Suppressor macrophage treated with lipopolysaccharide for 4 hours (primary cell): Measurements from ENCODE around the gene SMOC2.
"Not testable (repeated sequence)": the region's sequence is repeated elsewhere in the genome, so short reads cannot be mapped to it uniquely, and the experiment has no call there.

ENCODE experiments used
- DNase-seq: peaks from one replicate; pipeline ENCODE4 v3.0.0-alpha.2; 2020

The SMOC2 gene

GRCh38 chr6:168546151-168546550 is 105.2 kb downstream of the SMOC2 start:
- no peak for DNase-seq

- DNase-seq, result no peak
These were observed 105.7 kb downstream of the SMOC2 start for GRCh38 chr6:168546730-168547129.

DNA sequence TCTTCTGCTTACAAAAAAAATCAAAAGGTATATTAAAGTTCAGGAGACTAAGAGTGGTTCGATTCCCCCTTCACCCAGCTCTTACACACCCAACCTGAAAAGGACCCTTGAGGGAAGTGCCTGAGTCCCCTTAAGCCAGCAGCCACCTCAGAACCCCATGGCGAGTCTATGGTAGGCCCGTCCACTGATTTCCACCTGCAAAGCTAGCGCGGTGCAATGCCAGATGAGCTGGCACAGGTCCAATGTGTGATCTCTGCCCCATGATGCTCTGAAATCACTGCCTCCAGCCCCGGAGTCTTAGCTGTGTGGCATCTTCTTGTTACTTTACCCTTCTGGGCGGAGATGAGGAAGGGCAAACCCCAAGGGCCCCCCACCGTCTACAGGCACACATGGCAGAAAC is 109.3 kb downstream of the SMOC2 start:
- no peak for DNase-seq

GRCh38 chr6:168554472-168554871 is 113.5 kb downstream of the SMOC2 start:
- DNase-seq, result no peak

DNA sequence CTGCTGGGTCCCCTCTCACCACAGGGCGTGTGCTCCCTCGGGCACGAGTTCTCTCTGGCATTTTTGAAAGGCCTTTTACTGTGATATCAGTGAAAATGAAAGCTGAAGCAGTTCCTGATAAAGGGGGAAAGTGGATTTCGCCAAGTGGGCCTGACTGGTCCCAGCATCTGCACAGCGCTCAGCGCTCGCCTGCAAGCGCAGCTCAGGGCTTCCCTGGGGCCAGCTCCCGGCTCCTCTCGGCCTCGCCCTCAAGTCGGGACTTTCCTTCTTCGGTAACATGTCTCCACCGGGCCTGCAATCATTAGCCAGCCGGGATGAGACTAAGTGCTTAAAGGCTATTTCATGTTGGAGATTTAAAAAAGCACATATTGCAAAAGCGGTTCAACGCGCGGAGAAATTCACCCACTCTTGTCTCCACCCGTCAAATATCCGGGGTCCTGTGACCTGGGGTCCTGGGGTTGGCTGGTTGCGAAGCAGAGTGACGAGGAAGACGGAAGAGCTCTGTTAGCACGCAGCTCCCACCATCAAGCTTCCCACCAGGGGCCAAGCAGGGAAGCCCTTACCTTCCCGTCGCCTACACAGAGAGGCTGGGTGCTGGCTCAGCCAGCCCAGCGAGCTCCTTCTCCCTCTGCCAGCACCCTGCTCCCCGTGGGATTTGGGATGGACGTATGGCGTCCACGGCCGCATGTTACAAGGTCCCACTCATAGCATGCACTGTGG is 114.1 kb downstream of the SMOC2 start:
- no peak for DNase-seq

DNA sequence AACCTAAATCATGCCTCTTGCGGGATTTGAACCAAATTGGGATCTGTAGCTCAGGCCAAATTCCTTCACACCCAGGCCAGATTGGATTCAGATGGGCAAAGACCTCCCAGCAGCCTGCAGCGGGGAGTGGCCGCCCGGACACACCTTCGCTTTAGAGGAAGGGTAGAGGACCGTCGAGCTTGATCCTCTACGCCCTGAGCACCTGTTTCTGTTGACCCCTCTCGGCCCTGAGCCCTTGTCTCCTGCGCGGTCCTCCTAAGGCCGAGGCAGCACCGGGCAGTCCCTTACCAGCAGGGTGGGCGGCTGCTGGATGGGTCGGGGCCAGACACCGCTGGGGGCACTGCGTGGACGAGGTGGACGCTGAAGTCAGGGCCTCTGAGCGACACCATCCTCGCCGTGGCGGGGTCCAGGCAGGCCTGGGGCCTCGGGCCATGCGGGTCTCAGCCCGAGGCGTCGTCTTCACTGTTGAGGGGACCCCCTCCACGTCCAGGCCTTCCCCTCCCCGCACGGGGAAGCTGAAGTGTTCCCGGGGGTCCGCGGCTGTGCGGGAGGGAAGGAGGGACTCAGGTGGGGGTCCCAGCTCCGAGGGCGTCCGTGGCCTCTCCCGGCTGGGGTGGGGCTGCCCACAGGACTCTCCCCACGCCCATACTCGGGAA is 114.8 kb downstream of the SMOC2 start:
- no peak for DNase-seq

GRCh38 chr6:168557512-168557911 is 116.5 kb downstream of the SMOC2 start:
- DNase-seq, result no peak

- no peak for DNase-seq
These were observed 117.7 kb downstream of the SMOC2 start for GRCh38 chr6:168558686-168559085.

DNA sequence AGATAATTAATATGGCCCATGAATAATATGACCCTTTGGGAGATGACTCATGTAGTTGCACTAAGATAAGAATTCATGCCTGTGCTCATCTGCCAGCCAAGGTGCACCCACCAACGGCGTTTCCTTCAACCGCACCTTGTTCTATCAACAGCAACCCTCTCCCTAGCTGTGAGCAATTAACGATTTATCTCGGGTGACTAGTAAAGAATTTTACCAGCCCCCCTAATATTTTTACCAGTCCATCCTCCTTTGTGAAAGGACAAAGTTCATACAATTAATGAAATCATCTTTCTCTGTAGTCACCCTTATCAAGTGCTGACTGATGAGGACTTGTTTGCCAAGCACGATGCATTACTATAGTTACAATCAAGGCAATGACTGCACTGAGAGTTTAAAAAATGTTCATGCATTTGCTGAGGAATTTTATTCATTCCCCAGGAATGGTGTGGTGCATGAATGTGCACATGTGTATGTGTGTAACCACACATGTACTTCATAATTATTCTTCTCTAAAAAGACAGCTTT is 118.7 kb downstream of the SMOC2 start:
- DNase-seq, result no peak

DNA sequence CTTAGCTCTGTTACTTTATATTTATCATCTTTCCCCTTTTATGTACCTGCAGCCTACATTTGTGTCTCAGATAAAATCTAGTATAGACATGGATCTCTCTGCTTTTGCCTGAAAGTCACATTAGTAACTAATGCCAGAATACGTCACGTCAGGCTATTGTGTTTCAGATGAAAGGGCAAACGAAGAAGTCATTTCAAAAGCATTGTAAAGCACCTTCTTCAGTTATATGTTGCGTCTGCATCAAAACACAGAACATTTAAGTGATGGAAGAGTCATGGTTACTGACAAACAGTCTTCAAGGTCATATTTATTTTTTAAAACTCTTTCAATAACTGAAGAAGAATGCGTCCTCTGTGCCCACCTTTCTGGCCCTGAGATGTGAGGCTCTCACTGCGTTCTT is 119.1 kb downstream of the SMOC2 start:
- DNase-seq, result no peak

DNA sequence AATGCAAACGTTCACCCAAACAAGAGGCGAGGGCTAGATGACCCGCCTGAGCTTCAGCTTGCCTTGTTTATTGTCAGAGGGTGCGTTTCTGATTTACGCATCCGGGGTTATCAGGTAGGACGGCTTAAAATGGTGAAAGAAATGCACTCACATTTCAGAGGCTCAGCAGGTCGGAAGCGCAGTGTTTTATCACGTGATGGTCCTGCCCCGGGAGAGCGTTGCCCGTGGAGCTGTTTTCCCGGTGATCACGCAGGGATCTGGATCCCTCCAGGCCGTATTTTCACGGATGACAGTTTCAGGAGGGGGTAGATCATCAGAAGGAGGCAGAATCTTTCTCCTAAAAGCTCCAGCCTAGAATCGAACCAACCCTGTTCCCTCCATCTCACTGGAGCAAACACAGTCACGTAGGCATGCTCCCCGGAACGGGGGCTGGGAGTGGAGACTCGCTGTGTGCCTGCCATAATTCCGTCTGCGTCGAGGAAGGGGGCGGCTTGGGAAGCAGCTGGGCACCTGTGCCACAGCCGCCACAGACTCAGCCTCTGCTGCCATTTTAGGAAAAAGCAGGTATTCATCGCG is 121.7 kb downstream of the SMOC2 start:
- no peak for DNase-seq

DNA sequence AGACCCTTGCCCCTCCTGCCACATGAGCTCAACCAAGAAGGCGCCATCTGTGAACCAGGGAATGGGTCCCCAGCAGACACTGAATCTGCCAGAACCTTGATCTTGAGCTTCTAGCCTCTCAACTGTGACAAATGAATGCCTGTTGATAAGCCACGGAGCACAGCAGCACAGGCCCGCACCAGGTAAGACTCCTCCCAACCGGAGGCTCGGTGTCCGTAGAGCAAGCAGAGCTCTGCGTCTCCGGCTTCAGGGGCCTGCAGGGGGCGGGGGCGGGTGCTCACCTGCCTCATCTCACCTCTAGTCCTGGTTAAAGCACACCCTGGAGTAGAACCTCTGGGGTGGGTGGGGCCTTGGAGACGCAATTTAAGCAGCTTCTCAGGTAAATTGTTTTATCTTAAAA is 122.7 kb downstream of the SMOC2 start:
- DNase-seq, result no peak

GRCh38 chr6:168565112-168565511 is 124.1 kb downstream of the SMOC2 start:
- DNase-seq, result no peak

- no peak for DNase-seq
These were observed 129.2 kb downstream of the SMOC2 start for GRCh38 chr6:168570211-168570610.

- DNase-seq, result no peak
These were observed 130.3 kb downstream of the SMOC2 start for GRCh38 chr6:168571268-168571667.

DNA sequence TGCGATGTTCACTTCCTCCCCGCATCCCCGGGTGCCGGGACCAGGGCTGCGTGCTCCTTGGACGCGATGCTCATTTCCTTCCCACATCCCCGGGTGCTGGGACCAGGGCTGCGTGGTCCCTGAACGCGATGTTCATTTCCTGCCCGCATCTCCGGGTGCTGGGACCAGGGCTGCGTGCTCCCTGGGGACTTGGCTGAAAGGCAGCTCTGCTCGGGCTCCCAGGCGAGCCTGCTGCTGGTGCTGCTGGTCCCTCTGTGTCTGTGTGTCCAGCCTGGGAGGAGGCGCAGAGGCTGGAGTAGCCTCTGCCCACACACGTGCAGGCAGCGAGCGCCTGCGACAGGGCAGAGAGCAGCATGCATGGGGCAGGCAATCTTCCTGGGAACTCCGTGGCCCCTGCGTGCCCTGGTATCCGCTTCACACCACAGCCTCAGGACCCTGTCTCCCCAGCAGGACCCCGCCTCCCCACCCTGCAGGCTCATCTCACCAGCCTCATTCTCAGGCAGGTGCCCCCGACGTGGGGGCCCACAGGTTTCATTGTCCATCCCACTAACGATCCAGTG is 132.4 kb downstream of the SMOC2 start:
- not testable (repeated sequence) for DNase-seq

DNA sequence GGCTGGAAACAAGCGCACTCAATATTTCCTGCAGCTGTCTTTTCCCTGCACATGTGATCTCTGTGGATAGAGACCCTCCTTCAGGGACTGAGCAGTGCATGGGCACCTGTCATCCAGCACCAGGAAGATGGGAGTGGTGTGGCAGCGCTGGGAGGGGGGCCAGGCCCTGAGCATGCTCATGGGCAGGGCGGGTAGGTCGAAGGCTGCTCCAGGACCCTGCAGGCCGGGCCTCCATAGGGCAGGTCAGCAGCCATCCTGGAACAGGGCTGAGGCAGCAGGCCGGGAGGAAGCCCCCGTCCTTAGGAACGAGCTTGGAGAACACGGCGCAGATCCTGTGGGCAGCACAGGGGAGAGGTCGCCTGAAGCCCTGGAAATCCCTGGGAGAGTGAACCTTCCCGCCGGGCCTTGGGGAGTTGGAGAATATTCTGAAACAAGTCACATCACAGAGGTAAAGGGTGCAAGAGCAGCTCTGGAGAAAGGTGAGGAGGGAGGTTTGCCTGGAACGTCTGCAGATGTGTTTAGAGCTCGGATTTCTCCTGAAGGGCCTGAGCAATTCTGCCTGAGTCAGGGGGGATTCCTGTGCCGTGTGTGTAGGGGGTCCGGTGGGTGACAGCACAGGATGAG is 133.2 kb downstream of the SMOC2 start:
- DNase-seq, result no peak

GRCh38 chr6:168574699-168575195 is 133.8 kb downstream of the SMOC2 start:
- no peak for DNase-seq

DNA sequence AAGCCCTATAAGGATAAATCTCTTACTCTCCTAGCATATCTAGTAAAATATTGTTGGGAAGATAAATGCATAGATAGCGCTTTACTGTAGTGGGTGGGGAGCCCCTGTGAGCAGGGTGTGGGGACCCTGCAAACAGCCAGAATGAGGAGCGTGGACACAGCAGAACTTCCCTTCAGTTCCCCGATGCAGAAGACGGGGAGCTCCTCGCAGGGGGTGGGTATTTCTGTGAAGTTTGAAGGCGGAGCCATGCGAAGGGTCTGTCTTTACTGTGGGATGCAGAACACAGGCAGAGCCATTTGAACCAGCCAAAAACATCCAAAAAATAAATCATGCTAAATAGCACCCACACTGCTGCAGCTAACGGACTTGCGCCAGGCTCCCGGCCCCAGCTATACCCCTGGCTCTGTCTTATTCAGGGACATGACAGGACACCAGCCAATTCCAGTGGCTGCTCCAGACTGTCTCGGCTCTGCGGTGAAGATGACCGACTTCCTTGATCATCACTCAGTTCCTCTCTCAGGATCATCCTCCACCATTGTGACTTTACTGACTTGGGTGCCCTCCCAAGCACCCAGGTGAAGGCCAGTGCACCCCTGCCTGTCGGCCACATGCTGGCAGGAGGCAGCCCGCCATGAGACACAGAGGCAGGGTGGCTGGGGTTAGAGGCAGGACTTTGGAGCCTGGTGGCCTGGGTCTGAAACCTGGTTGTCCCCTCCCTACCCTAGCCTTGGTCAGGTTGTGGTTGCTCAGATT is 134.5 kb downstream of the SMOC2 start:
- DNase-seq, result no peak

GRCh38 chr6:168576388-168576787 is 135.4 kb downstream of the SMOC2 start:
- DNase-seq, result no peak

- no peak for DNase-seq
These were observed 136.5 kb downstream of the SMOC2 start for GRCh38 chr6:168577496-168577895.

GRCh38 chr6:168578036-168578435 is 137.1 kb downstream of the SMOC2 start:
- no peak for DNase-seq
